IMR-90 (cell line): ENCODE measurements around the gene SECTM1. TPM values are rescaled to one million over a fixed set of nuclear protein-coding genes. Genes with fewer than 3 reads are reported as not detected.

ENCODE experiments used
- ATAC-seq: fragments of 200-7000 bp; cut with Tn5 transposase; 2 replicates; pipeline ENCODE4 v1.9.1; 2020; ENCODE audit warnings: low read depth, mild to moderate bottlenecking, moderate library complexity
- BruUV-seq: library from RNA; stranded (reverse); fragments of 400-500 nt; replicated peaks from 2 replicates; lab custom pipeline; 2021; lab: Mats Ljungman, UMichigan
- CTCF ChIA-PET: fragments of 300-600 bp; formaldehyde crosslinking; extraction: SDS; loops from one replicate; lab custom pipeline; 2021; ENCODE audit warnings: antibody characterized with exemption; lab: Yijun Ruan, JAX
- POLR2A ChIA-PET: fragments of 300-600 bp; sonication (Branson Sonifier 250); formaldehyde crosslinking; loops from one replicate; lab custom pipeline; 2022; ENCODE audit warnings: antibody characterized with exemption; ENCODE audit not compliant: unreplicated experiment; lab: Charles Lee
- DNase-seq: peaks from one replicate; pipeline ENCODE4 v3.0.0; 2013
- H2AFZ ChIP-seq: replicated peaks from 2 replicates; pipeline ENCODE3; 2013; ENCODE audit warnings: low read length, mild to moderate bottlenecking; ENCODE audit not compliant: poor library complexity
- H2AK5ac ChIP-seq: 2 replicates; pipeline ENCODE4 v1.6.1; 2013; ENCODE audit warnings: low read depth, low read length, inconsistent platforms
- H2AK9ac ChIP-seq: replicated peaks from 2 replicates; pipeline ENCODE3; 2013; ENCODE audit warnings: mild to moderate bottlenecking, low read depth, low read length, moderate library complexity; ENCODE audit not compliant: poor library complexity
- H2BK120ac ChIP-seq: 2 replicates; pipeline ENCODE4 v1.6.1; 2013; ENCODE audit warnings: low read depth, low read length, inconsistent platforms
- H2BK15ac ChIP-seq: 3 replicates; pipeline ENCODE4 v1.6.1; 2013; ENCODE audit warnings: low read depth, low read length, inconsistent platforms
- H2BK20ac ChIP-seq: 2 replicates; pipeline ENCODE4 v1.6.1; 2013; ENCODE audit warnings: low read depth, mild to moderate bottlenecking, inconsistent platforms, low read length, moderate library complexity
- H2BK5ac ChIP-seq: 2 replicates; pipeline ENCODE4 v1.6.1; 2013; ENCODE audit warnings: mild to moderate bottlenecking, low read depth, low read length, inconsistent platforms; ENCODE audit not compliant: poor library complexity, severe bottlenecking
- H3K14ac ChIP-seq: replicated peaks from 2 replicates; pipeline ENCODE4 v1.6.1; 2013; ENCODE audit warnings: low read depth, low read length, inconsistent platforms
- H3K18ac ChIP-seq: 2 replicates; pipeline ENCODE4 v1.6.1; 2013; ENCODE audit warnings: low read depth, low read length, control low read depth
- H3K23ac ChIP-seq: 2 replicates; pipeline ENCODE4 v1.6.1; 2013; ENCODE audit warnings: low read depth, low read length, inconsistent platforms
- H3K27ac ChIP-seq: 2 replicates; pipeline ENCODE4 v1.5.1; 2013; ENCODE audit warnings: mild to moderate bottlenecking, control low read depth, low read length; ENCODE audit not compliant: insufficient read depth
- H3K27me3 ChIP-seq: 2 replicates; pipeline ENCODE4 v1.6.1; 2013; ENCODE audit warnings: low read length; ENCODE audit not compliant: control insufficient read depth, insufficient read depth
- H3K36me3 ChIP-seq: 2 replicates; pipeline ENCODE4 v1.6.1; 2013; ENCODE audit warnings: low read length, mixed read lengths; ENCODE audit not compliant: control insufficient read depth, insufficient read depth
- H3K4ac ChIP-seq: 2 replicates; pipeline ENCODE4 v1.6.1; 2013; ENCODE audit warnings: low read depth, low read length, inconsistent platforms
- H3K4me1 ChIP-seq: 2 replicates; pipeline ENCODE4 v1.6.1; 2013; ENCODE audit warnings: low read length, mixed read lengths; ENCODE audit not compliant: control insufficient read depth, insufficient read depth
- H3K4me2 ChIP-seq: 2 replicates; pipeline ENCODE4 v1.6.1; 2013; ENCODE audit warnings: low read depth, mild to moderate bottlenecking, control low read depth, low read length, moderate library complexity
- H3K4me3 ChIP-seq: 2 replicates; pipeline ENCODE4 v1.5.1; 2013; ENCODE audit warnings: low read depth, mild to moderate bottlenecking, control low read depth, low read length, moderate library complexity; ENCODE audit not compliant: insufficient read depth
- H3K56ac ChIP-seq: 2 replicates; pipeline ENCODE4 v1.6.1; 2013; ENCODE audit warnings: low read length, inconsistent platforms; ENCODE audit not compliant: insufficient read depth; ENCODE audit errors: extremely low read depth
- H3K79me1 ChIP-seq, 2 experiments: 2 replicates each; pipeline ENCODE4 v1.6.1; 2013; ENCODE audit warnings: low read length in 2 of 2, inconsistent platforms in 1 of 2, low read depth in 1 of 2
- H3K9ac ChIP-seq: 2 replicates; pipeline ENCODE4 v1.6.1; 2013; ENCODE audit warnings: low read depth, low read length, control low read depth
- H3K9me1 ChIP-seq: 2 replicates; pipeline ENCODE4 v1.6.1; 2013; ENCODE audit warnings: low read length, inconsistent platforms; ENCODE audit not compliant: insufficient read depth
- H3K9me3 ChIP-seq: 2 replicates; pipeline ENCODE4 v1.6.1; 2013; ENCODE audit warnings: low read length; ENCODE audit not compliant: control insufficient read depth, insufficient read depth
- H4K20me1 ChIP-seq: 2 replicates; pipeline ENCODE4 v1.6.1; 2013; ENCODE audit warnings: low read length, inconsistent platforms; ENCODE audit not compliant: insufficient read depth
- H4K5ac ChIP-seq: 2 replicates; pipeline ENCODE4 v1.6.1; 2013; ENCODE audit warnings: mild to moderate bottlenecking, low read depth, low read length, control low read depth
- H4K8ac ChIP-seq, 2 experiments: 2 replicates each; pipeline ENCODE4 v1.6.1; 2013; ENCODE audit warnings: low read depth in 2 of 2, low read length in 2 of 2, control low read depth in 1 of 2, inconsistent platforms in 1 of 2
- H4K91ac ChIP-seq: 2 replicates; pipeline ENCODE4 v1.6.1; 2013; ENCODE audit warnings: low read depth, low read length, inconsistent platforms; ENCODE audit not compliant: insufficient read depth
- ELK1 ChIP-seq: fragments of 150-350 bp; IDR thresholded peaks from 2 replicates; pipeline ENCODE4 v1.6.1; 2016; ENCODE audit warnings: low read depth, mild to moderate bottlenecking, low read length, moderate library complexity, borderline replicate concordance
- FOS ChIP-seq: fragments of 150-350 bp; IDR thresholded peaks from 2 replicates; pipeline ENCODE4 v1.6.1; 2016; ENCODE audit warnings: low read depth, low read length
- MAFK ChIP-seq: IDR thresholded peaks from 2 replicates; pipeline ENCODE4 v1.6.1; 2012; ENCODE audit warnings: low read depth, low read length, improper control_type of control experiment
- MXI1 ChIP-seq: IDR thresholded peaks from 2 replicates; pipeline ENCODE4 v1.6.1; 2012; ENCODE audit warnings: low read depth, mild to moderate bottlenecking, low read length, moderate library complexity, borderline replicate concordance
- NFE2L2 ChIP-seq: fragments of 150-350 bp; IDR thresholded peaks from 2 replicates; pipeline ENCODE4 v1.6.1; 2016; ENCODE audit warnings: low read depth, mild to moderate bottlenecking, low read length
- RAD21 ChIP-seq: IDR thresholded peaks from 2 replicates; pipeline ENCODE4 v1.6.1; 2012; ENCODE audit warnings: low read length, improper control_type of control experiment
- RFX5 ChIP-seq: IDR thresholded peaks from 2 replicates; pipeline ENCODE4 v1.8.0; 2012; ENCODE audit warnings: low read depth, mild to moderate bottlenecking, low read length, moderate library complexity
- WGBS, 2 experiments: methylation state at CpG; one replicate each; pipeline versions ENCODE4 v1.1.5 to v1.1.7; 2013; ENCODE audit warnings: missing lambda C conversion rate in 2 of 2; ENCODE audit not compliant: insufficient read length in 1 of 2; ENCODE audit errors: extremely low coverage in 2 of 2; 5-methylcytosine and 5-hydroxymethylcytosine counted together
- dilution Hi-C: fragments of 300-500 bp; cut with HindIII; formaldehyde crosslinking; loops from one replicate; pipeline ENCODE4 v1.14.3; 2018; ENCODE audit warnings: low sequenced_read_pairs; ENCODE audit not compliant: unreplicated experiment
- in situ Hi-C: fragments of 300-500 bp; cut with MboI; formaldehyde crosslinking; loops from 3 replicates; pipeline ENCODE4 v1.14.3; 2019; ENCODE audit warnings: low sequenced_read_pairs, inconsistent platforms, mixed read lengths
- intact Hi-C: fragments of 100-400 bp; cut with micrococcal nuclease; formaldehyde crosslinking; loops from 2 replicates; pipeline ENCODE4 v1.10.0; 2022
- polyA plus RNA-seq, 3 experiments: library from polyadenylated mRNA; depleted of rRNA; stranded (reverse); fragments of >200 nt; gene quantifications; 2 replicates each; pipeline ENCODE4 v1.2.3, GENCODE V29; 2012; ENCODE audit warnings: low replicate concordance in 1 of 3
- total RNA-seq: library from RNA; depleted of rRNA; stranded (reverse); fragments of >200 nt; gene quantifications from 2 replicates; pipeline ENCODE4 v1.2.3, GENCODE V29; 2012
- TF ChIP-seq, protein P1 (sequence below): fragments of 150-350 bp; IDR thresholded peaks from 2 replicates; pipeline ENCODE4 v1.6.1; 2017; ENCODE audit warnings: mild to moderate bottlenecking, antibody characterized with exemption, low read length, low read depth

SECTM1 gene
- total and polyA plus RNA-seq, 2 of the 4 experiments (the other 2 are of a cell fraction), result 2.3 to 4.4 TPM

- Histone ChIP-seq H3K4me2 (no peak overlapping the region), H3K4me1 (peaks cover 8% of the 10 kb centered on the region), H3K9ac (no peak overlapping the region), H3K4me3 (no peak overlapping the region), H3K36me3 (no peaks in the 10 kb centered on the region), H3K27ac (no peak overlapping the region), H4K8ac (no peak overlapping the region), H3K4ac (no peak overlapping the region), H2BK20ac (no peak overlapping the region), H2BK120ac (no peak overlapping the region), H3K27me3 (peaks cover 12% of the 10 kb centered on the region), H3K18ac (no peak overlapping the region), H3K9me1 (no peaks in the 10 kb centered on the region), H2BK15ac (no peak overlapping the region), H2AK5ac (no peak overlapping the region), H3K56ac (no peak overlapping the region), H4K5ac (no peak overlapping the region), H2AFZ (no peak overlapping the region), H4K91ac (no peak overlapping the region), H3K9me3 (no peaks in the 10 kb centered on the region), H3K79me1 (no peaks in the 10 kb centered on the region), H2BK5ac (no peak overlapping the region), H2AK9ac (no peak overlapping the region), H3K23ac (no peak overlapping the region), H3K14ac (no peak overlapping the region), H4K20me1 (no peaks in the 10 kb centered on the region)
- WGBS, 2 experiments, result 67% methylated on average over 7 of the region's 30 CpGs; no CpG with 5 or more reads in 1 of the 2 experiments
- ChIA-PET CTCF (no interaction called here), POLR2A (interaction anchor here (0.6 kb wide), 1 partner anchor 640 kb away, joined by 4 read pairs; no protein-coding TSS in a partner anchor)
- TF ChIP-seq, protein P1, sequence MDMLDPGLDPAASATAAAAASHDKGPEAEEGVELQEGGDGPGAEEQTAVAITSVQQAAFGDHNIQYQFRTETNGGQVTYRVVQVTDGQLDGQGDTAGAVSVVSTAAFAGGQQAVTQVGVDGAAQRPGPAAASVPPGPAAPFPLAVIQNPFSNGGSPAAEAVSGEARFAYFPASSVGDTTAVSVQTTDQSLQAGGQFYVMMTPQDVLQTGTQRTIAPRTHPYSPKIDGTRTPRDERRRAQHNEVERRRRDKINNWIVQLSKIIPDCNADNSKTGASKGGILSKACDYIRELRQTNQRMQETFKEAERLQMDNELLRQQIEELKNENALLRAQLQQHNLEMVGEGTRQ, result no peak
- TF ChIP-seq ELK1 (no peak), FOS (no peak), MAFK (no peak), RAD21 (no peak), NFE2L2 (no peak), MXI1 (no peak), RFX5 (no peak)
- no peak for ATAC-seq
- no peak for DNase-seq
- dilution Hi-C loops (no loop called here), in situ Hi-C loops (no loop called here), intact Hi-C loops (loop anchor here (10.0 kb wide), 1 partner anchor 291 kb away; the partner anchor contains the start of genes DCXR and RAC3)
- no TSS peak for BruUV-seq
Measured at GRCh38 chr17:82325286-82326180, 8.0 kb downstream of the SECTM1 start.
